Activated gamma-delta T cell treated with Interleukin-2 at 50 U/mL for 16 hours (primary cell): ENCODE measurements around the gene PTCSC3.

Experiments
- DNase-seq: peaks from one replicate; pipeline ENCODE4 v3.0.0-alpha.2; 2020

The PTCSC3 gene

GRCh38 chr14:36176524-36176923, at the start of gene PTCSC3:
TSS of gene PTCSC3 (minus strand) at chr14:36176722.
- no peak for DNase-seq

GRCh38 chr14:36226164-36226563, 49.6 kb upstream of the PTCSC3 start:
- DNase-seq: no peak

- DNase-seq: no peak
Observed at GRCh38 chr14:36224176-36224575, 47.7 kb upstream of the PTCSC3 start.

GRCh38 chr14:36223558-36223957, 47.0 kb upstream of the PTCSC3 start:
- DNase-seq: no peak

GRCh38 chr14:36222952-36223468, 46.5 kb upstream of the PTCSC3 start:
- DNase-seq: no peak

GRCh38 chr14:36222337-36222736, 45.8 kb upstream of the PTCSC3 start:
- no peak for DNase-seq

- no peak for DNase-seq
Observed at GRCh38 chr14:36221112-36221511, 44.6 kb upstream of the PTCSC3 start.

- DNase-seq: no peak
Observed at GRCh38 chr14:36217732-36218131, 41.2 kb upstream of the PTCSC3 start.

GRCh38 chr14:36217027-36217426, 40.5 kb upstream of the PTCSC3 start:
- DNase-seq: no peak

GRCh38 chr14:36215217-36215598, 38.7 kb upstream of the PTCSC3 start:
- DNase-seq: no peak

GRCh38 chr14:36214476-36215216, 38.1 kb upstream of the PTCSC3 start:
- DNase-seq: no peak

- DNase-seq: no peak
Observed at GRCh38 chr14:36212987-36213386, 36.5 kb upstream of the PTCSC3 start.

GRCh38 chr14:36212577-36212976, 36.1 kb upstream of the PTCSC3 start:
- no peak for DNase-seq

- DNase-seq: no peak
Observed at GRCh38 chr14:36208690-36209278, 32.3 kb upstream of the PTCSC3 start.

GRCh38 chr14:36207500-36207899, 31.0 kb upstream of the PTCSC3 start:
- no peak for DNase-seq

- DNase-seq: no peak
Observed at GRCh38 chr14:36204461-36205073, 28.0 kb upstream of the PTCSC3 start.

- no peak for DNase-seq
Observed at GRCh38 chr14:36198378-36198777, 21.9 kb upstream of the PTCSC3 start.

GRCh38 chr14:36194663-36195062, 18.1 kb upstream of the PTCSC3 start:
- no peak for DNase-seq

GRCh38 chr14:36192530-36192929, 16.0 kb upstream of the PTCSC3 start:
- DNase-seq: no peak

- no peak for DNase-seq
Observed at GRCh38 chr14:36183402-36183801, 6.9 kb upstream of the PTCSC3 start.

- no peak for DNase-seq
Observed at GRCh38 chr14:36181417-36181816, 4.9 kb upstream of the PTCSC3 start.

- no peak for DNase-seq
Observed at GRCh38 chr14:36177489-36177888, 967 bp upstream of the PTCSC3 start.

- no peak for DNase-seq
Observed at GRCh38 chr14:36174767-36175424, 1.6 kb downstream of the PTCSC3 start.

GRCh38 chr14:36173161-36173560, 3.4 kb downstream of the PTCSC3 start:
- no peak for DNase-seq
